Psoas muscle (tissue), 8 donors: ENCODE data around the gene BPIFA2. TPM values are rescaled to one million over a fixed set of nuclear protein-coding genes. Genes with fewer than 3 reads are reported as not detected.

Experiments used
- ATAC-seq, 4 donors: fragments of 200-7000 bp; cut with Tn5 transposase; one replicate each; pipeline ENCODE4 v1.9.1; 2020; ENCODE audit warnings: moderate library complexity in 3 of 4, mild to moderate bottlenecking in 2 of 4
- DNase-seq, 2 donors: peaks; one replicate each; pipeline ENCODE4 v3.0.0-alpha.2; 2020
- H3K27ac ChIP-seq: fragments of 200-600 bp; one replicate; pipeline ENCODE4 v1.8.0; 2022
- H3K27me3 ChIP-seq, 3 donors: fragments of 200-600 bp in 1 of 3; one replicate each; pipeline versions ENCODE4 v1.6.1 to v1.8.0; 2013 to 2022; ENCODE audit warnings: low read length in 2 of 3, mild to moderate bottlenecking in 2 of 3, moderate library complexity in 1 of 3; ENCODE audit not compliant: insufficient read depth in 3 of 3
- H3K36me3 ChIP-seq, 2 donors: fragments of 200-600 bp in 1 of 2; one replicate each; pipeline versions ENCODE4 v1.6.1 to v1.8.0; 2013 to 2022; ENCODE audit warnings: low read depth in 1 of 2, mild to moderate bottlenecking in 1 of 2, moderate library complexity in 1 of 2; ENCODE audit not compliant: insufficient read depth in 1 of 2
- H3K4me1 ChIP-seq: fragments of 200-600 bp; one replicate; pipeline ENCODE4 v1.8.0; 2022
- H3K4me3 ChIP-seq: fragments of 200-600 bp; one replicate; pipeline ENCODE4 v1.8.0; 2022; ENCODE audit warnings: mild to moderate bottlenecking
- H3K9me3 ChIP-seq: fragments of 200-600 bp; one replicate; pipeline ENCODE4 v1.8.0; 2022
- WGBS, 3 donors: extraction: QIAGEN DNeasy Blood & Tissue Kit; methylation state at CpG; one replicate each; pipeline versions ENCODE4 v1.1.6 to v1.1.7; 2013; 5-methylcytosine and 5-hydroxymethylcytosine counted together
- intact Hi-C, 2 donors: fragments of 100-400 bp; cut with DNase I; formaldehyde crosslinking; loops; one replicate each; pipeline versions ENCODE4 v1.11.0 to v1.14.2; 2022
- polyA plus RNA-seq, 3 donors: library from polyadenylated mRNA; stranded (reverse); fragments of 200-250 nt; gene quantifications; one replicate each; pipeline ENCODE4 v1.2.3, GENCODE V29; 2013
- total RNA-seq, 4 donors: library from RNA; stranded (reverse); fragmentation: NEBNext Ultra II Directional in 2 of 4; extraction: Animal tissue kit (Norgen Biotek cat#: 25700) in 2 of 4; gene quantifications; one replicate each; pipeline versions ENCODE4 v1.2.1 to v1.2.4, GENCODE V29; 2021 to 2023
- TF ChIP-seq, protein P1 (sequence below): fragments of 200-600 bp; IDR thresholded peaks from one replicate; pipeline ENCODE4 v1.8.0; 2022; ENCODE audit warnings: antibody characterized with exemption
- donor health status: healthy with polysubstance abuse.
- donor health status: DM: no; HTN: no; CAD: no; lungs with moderate emphysema.
- donor health status: Bipolar disorder and iron deficiency.
- donor health status: healthy.
- donor health status: DM: yes; HTN: yes; CAD: no.
- donor health status: DM: no; HTN: no; CAD: no.
- donor health status: DM: no; HTN: no; CAD: no.
- donor health status: DM: yes; HTN: yes; CAD: no.

BPIFA2 gene
- total and polyA plus RNA-seq, 7 donors, result not detected

GRCh38 chr20:33131949-33132473, 35.9 kb upstream of the BPIFA2 start:
- Histone ChIP-seq H3K36me3 (no peaks in the 10 kb centered on the region), H3K27me3 (peaks cover 0 to 5% (median 4%) of the 10 kb centered on the region in 3 donors), H3K9me3 (no peaks in the 10 kb centered on the region), H3K27ac (no peak overlapping the region), H3K4me3 (no peak overlapping the region), H3K4me1 (peaks cover 10% of the 10 kb centered on the region)
- TF ChIP-seq, protein P1, sequence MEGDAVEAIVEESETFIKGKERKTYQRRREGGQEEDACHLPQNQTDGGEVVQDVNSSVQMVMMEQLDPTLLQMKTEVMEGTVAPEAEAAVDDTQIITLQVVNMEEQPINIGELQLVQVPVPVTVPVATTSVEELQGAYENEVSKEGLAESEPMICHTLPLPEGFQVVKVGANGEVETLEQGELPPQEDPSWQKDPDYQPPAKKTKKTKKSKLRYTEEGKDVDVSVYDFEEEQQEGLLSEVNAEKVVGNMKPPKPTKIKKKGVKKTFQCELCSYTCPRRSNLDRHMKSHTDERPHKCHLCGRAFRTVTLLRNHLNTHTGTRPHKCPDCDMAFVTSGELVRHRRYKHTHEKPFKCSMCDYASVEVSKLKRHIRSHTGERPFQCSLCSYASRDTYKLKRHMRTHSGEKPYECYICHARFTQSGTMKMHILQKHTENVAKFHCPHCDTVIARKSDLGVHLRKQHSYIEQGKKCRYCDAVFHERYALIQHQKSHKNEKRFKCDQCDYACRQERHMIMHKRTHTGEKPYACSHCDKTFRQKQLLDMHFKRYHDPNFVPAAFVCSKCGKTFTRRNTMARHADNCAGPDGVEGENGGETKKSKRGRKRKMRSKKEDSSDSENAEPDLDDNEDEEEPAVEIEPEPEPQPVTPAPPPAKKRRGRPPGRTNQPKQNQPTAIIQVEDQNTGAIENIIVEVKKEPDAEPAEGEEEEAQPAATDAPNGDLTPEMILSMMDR, result no peak
- no peak for DNase-seq
- ATAC-seq, result no peak
- intact Hi-C loops, result no loop called here
- WGBS, 3 donors, result 59 to 62% (median 60%) methylated on average over 5 of the region's 5 CpGs

- no peaks in the 10 kb centered on the region for H3K36me3 ChIP-seq
- H3K27me3 ChIP-seq, result peaks cover 0 to 4% (median 2%) of the 10 kb centered on the region in 3 donors
- peaks cover 10% of the 10 kb centered on the region for H3K4me1 ChIP-seq
- H3K4me3 ChIP-seq, result no peak overlapping the region
- ATAC-seq (no peak), DNase-seq (no peak)
- H3K9me3 ChIP-seq, result no peaks in the 10 kb centered on the region
- intact Hi-C loops, result no loop called here
- WGBS, 3 donors, result 32 to 33% (median 33%) methylated on average over 14 of the region's 14 CpGs
- TF ChIP-seq, protein P1, result no peak
- no peak overlapping the region for H3K27ac ChIP-seq
Measured at GRCh38 chr20:33132513-33133372, 35.2 kb upstream of the BPIFA2 start.

DNA sequence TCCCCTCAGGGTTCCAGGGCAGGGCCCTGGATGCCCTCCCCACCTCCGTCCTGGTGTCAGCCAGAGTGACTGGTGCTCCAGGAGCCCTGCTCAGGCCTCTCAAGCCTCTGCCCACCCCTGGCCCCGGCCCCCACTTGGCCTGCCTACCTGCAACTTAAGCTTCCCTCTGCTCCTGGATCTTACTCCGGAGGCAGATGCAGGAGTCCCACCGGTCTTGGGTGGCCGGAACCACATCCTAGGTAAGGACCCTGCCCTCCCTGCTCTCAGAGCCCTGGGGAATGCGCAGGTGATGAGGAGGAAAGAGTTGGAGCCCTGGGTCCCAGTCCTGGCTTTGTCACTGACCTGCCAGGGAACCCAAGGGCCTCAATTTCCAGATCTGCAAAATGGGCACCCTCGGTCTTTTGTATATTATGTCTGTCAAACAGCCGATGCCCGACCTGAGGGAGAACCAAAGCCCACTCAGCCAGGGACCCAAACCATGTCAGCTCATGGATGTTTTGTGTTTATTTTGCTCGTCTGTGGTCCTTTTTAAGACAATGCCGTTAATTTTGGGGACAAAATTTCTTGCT, 34.5 kb upstream of the BPIFA2 start:
- Histone ChIP-seq H3K27me3 (peaks cover 0 to 4% (median 2%) of the 10 kb centered on the region in 3 donors), H3K4me3 (no peak overlapping the region), H3K9me3 (no peaks in the 10 kb centered on the region), H3K27ac (no peak overlapping the region), H3K36me3 (no peaks in the 10 kb centered on the region), H3K4me1 (peaks cover 10% of the 10 kb centered on the region)
- 76 to 79% (median 77%) methylated on average over 11 of the region's 11 CpGs for WGBS, 3 donors
- TF ChIP-seq, protein P1, result no peak
- DNase-seq (no peak), ATAC-seq (no peak)
- intact Hi-C loops, result no loop called here

GRCh38 chr20:33137195-33137594, 30.8 kb upstream of the BPIFA2 start:
- Histone ChIP-seq H3K27ac (no peak overlapping the region), H3K9me3 (no peaks in the 10 kb centered on the region), H3K27me3 (peaks cover 0 to 4% (median 2%) of the 10 kb centered on the region in 3 donors), H3K4me3 (no peak overlapping the region), H3K36me3 (no peaks in the 10 kb centered on the region), H3K4me1 (no peaks in the 10 kb centered on the region)
- TF ChIP-seq, protein P1, result no peak
- 73 to 77% (median 74%) methylated on average over 3 of the region's 3 CpGs for whole genome bisulfite sequencing, 3 donors
- ATAC-seq (no peak), DNase-seq (no peak)
- intact Hi-C loops, result no loop called here
